ENCODE measurements around the gene COL16A1. TPM values are rescaled to one million over a fixed set of nuclear protein-coding genes. Genes with fewer than 3 reads are reported as not detected.

COL16A1 gene
- total and polyA plus RNA-seq, 2 of the 4 experiments (the other 2 are of a cell fraction): 34.2 to 62.8 TPM

DNA sequence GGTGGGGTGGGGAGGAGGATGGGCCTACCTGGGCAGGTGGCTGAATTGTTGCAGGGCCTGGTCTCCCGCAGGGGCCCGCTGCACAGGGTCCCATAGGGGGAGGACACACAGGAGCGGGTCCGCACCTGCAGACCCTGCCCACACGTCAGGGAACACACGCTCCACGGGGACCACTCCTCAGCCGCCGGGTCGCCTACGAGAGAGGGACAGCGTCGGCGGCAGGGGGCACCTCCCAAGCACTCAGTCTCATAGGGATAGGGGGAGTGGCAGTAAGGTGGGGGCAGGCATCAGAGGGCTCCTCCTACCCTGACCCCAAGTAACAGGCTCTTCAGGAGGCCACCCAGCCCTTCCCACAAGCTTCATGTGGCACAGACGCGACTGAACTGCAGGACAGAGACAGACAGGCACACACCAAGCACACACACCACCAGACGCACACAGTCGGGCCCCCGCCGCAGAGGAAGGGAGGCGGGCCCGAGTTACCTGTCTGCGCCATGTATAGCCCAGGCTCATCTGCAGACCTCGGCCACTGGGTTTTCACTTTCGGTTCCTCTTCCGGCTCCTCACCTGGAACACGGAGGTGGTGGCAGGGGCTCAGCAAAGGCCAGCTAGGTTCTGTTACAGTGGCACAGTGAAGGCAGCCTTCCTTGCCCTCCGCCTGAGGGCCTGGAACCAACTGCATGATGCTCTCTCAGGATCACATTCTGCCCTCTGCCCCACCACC is 40.5 kb upstream of the COL16A1 start:
- no peak overlapping the region for H4K91ac ChIP-seq (ENCODE audit: insufficient read depth, low read depth, low read length)
- H3K9ac ChIP-seq (ENCODE audit: low read depth, low read length): no peak overlapping the region
- H2BK5ac ChIP-seq (ENCODE audit: low read depth, low read length, poor library complexity, severe bottlenecking): no peak overlapping the region
- no peak overlapping the region for H3K14ac ChIP-seq (replicated peaks; ENCODE audit: low read depth, low read length)
- peaks cover 23% of the 10 kb centered on the region; the same call in 1 of the 2 replicates for H4K20me1 ChIP-seq (ENCODE audit: insufficient read depth, low read length)
- H3K23ac ChIP-seq (ENCODE audit: low read depth, low read length): no peak overlapping the region
- H3K36me3 ChIP-seq (ENCODE audit: control insufficient read depth, insufficient read depth, low read length): peaks cover 3% of the 10 kb centered on the region; the same call in 1 of the 2 replicates
- H3K9me3 ChIP-seq (ENCODE audit: control insufficient read depth, insufficient read depth, low read length): no peaks in the 10 kb centered on the region
- no peaks in the 10 kb centered on the region for H3K79me1 ChIP-seq (ENCODE audit: low read depth in 1 of 2, low read length in 2 of 2)
- no peak overlapping the region for H3K4ac ChIP-seq (ENCODE audit: low read depth, low read length)
- no peak overlapping the region for H3K4me3 ChIP-seq (ENCODE audit: insufficient read depth, low read depth, low read length)
- H3K27ac ChIP-seq (ENCODE audit: insufficient read depth, low read length): no peak overlapping the region
- intact Hi-C loops (cut with micrococcal nuclease) (no loop called here), dilution Hi-C loops (cut with HindIII; ENCODE audit: low sequenced_read_pairs, unreplicated experiment) (no loop called here), in situ Hi-C loops (cut with MboI; ENCODE audit: low sequenced_read_pairs) (loop anchor here (10.0 kb wide), 1 partner anchor 80 kb away; no protein-coding TSS in a partner anchor)
- CTCF ChIA-PET: interaction anchor here (1.4 kb wide), 1 partner anchor 32 kb away, joined by 4 read pairs; no protein-coding TSS in a partner anchor
- no peak for ATAC-seq (ENCODE audit: low read depth)
- no peak overlapping the region for H2AFZ ChIP-seq (replicated peaks; ENCODE audit: low read length, poor library complexity)
- no peak overlapping the region for H3K18ac ChIP-seq (ENCODE audit: low read depth, low read length)
- H2BK15ac ChIP-seq (ENCODE audit: low read depth, low read length): no peak overlapping the region
- TF ChIP-seq NFE2L2 (IDR thresholded peaks at IDR 0.05; ENCODE audit: low read depth, low read length): no peak
- peak overlapping the region; percentile 78 for H2AK9ac ChIP-seq (replicated peaks; ENCODE audit: low read depth, low read length, poor library complexity)
- no peak overlapping the region for H2AK5ac ChIP-seq (ENCODE audit: low read depth, low read length)
- DNase-seq: no peak
- no peak overlapping the region for H3K4me2 ChIP-seq (ENCODE audit: low read depth, low read length)
- no TSS peak for BruUV-seq (replicated peaks)
- POLR2A ChIA-PET (ENCODE audit: unreplicated experiment): no interaction called here
- no peak overlapping the region for H4K5ac ChIP-seq (ENCODE audit: low read depth, low read length)
- no peak overlapping the region for H2BK120ac ChIP-seq (ENCODE audit: low read depth, low read length)
- 91% methylated on average over 11 of the region's 28 CpGs; no CpG with 5 or more reads in 1 of the 2 experiments for WGBS, 2 experiments (ENCODE audit: extremely low coverage in 2 of 2, insufficient read length in 1 of 2)
- no peaks in the 10 kb centered on the region for H3K27me3 ChIP-seq (ENCODE audit: control insufficient read depth, insufficient read depth, low read length)
- peaks cover 12% of the 10 kb centered on the region; the same call in 1 of the 2 replicates for H3K4me1 ChIP-seq (ENCODE audit: control insufficient read depth, insufficient read depth, low read length)
- H4K8ac ChIP-seq (ENCODE audit: low read depth in 2 of 2, low read length in 2 of 2): no peak overlapping the region
- H3K56ac ChIP-seq (ENCODE audit: extremely low read depth, insufficient read depth, low read length): no peak overlapping the region
- H3K9me1 ChIP-seq (ENCODE audit: insufficient read depth, low read length): peaks cover 2% of the 10 kb centered on the region; the same call in 1 of the 2 replicates
- no peak overlapping the region for H2BK20ac ChIP-seq (ENCODE audit: low read depth, low read length)

Data from IMR-90 (cell line).